ENCODE measurements around the gene TMEM45A. TPM values are rescaled to one million over a fixed set of nuclear protein-coding genes. Genes with fewer than 3 reads are reported as not detected.
"Not testable (repeated sequence)": the region's sequence is repeated elsewhere in the genome, so short reads cannot be mapped to it uniquely, and the experiment has no call there.

TMEM45A gene
- polyA plus RNA-seq (ENCODE audit: insufficient read length in 4 of 4): 10 to 100 TPM; 21.3 to 27.9 (median 24.9) TPM

GRCh38 chr3:100492059-100493006 lies at the start of gene TMEM45A:
Gene TMEM45A, plus strand, starts transcription at chr3:100492619. Its CDS starts 62,593 bp downstream, at chr3:100555212.
- DNase-seq (ENCODE audit: low read depth in 4 of 4, low spot score in 2 of 4): peak; percentile 73 to 89 (median 82)

DNA sequence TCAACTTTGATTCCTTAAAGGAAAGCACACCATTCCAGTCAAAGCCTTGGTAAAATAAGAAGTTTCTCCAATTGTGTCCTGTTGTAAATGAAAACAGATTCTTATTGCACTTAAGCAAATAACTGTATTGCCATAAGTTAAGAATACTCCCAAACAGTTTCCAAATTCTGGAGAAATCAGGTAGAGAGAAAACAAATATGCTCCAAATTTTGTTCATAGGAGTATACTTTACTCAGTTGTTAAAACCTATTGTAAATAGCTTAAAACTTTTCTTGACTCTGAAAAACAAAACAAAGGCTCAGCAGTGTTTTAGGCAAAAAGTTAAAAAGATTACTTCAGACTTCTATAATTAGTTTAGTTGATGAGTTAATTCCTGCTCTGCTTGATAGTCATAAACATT lies 48.7 kb upstream of the TMEM45A start:
- no peak for DNase-seq (ENCODE audit: low read depth in 4 of 4, low spot score in 2 of 4)

- not testable (repeated sequence) for DNase-seq (ENCODE audit: low read depth in 4 of 4, low spot score in 2 of 4)
These were observed 45.4 kb upstream of the TMEM45A start for GRCh38 chr3:100447067-100447466.

GRCh38 chr3:100448079-100448478 lies 44.3 kb upstream of the TMEM45A start:
- no peak for DNase-seq (ENCODE audit: low read depth in 4 of 4, low spot score in 2 of 4)

GRCh38 chr3:100449214-100449613 lies 43.2 kb upstream of the TMEM45A start:
- DNase-seq (ENCODE audit: low read depth in 4 of 4, low spot score in 2 of 4): no peak

- no peak for DNase-seq (ENCODE audit: low read depth in 4 of 4, low spot score in 2 of 4)
These were observed 37.7 kb upstream of the TMEM45A start for GRCh38 chr3:100454677-100455076.

GRCh38 chr3:100455841-100456550 lies 36.4 kb upstream of the TMEM45A start:
- no peak for DNase-seq (ENCODE audit: low read depth in 4 of 4, low spot score in 2 of 4)

DNA sequence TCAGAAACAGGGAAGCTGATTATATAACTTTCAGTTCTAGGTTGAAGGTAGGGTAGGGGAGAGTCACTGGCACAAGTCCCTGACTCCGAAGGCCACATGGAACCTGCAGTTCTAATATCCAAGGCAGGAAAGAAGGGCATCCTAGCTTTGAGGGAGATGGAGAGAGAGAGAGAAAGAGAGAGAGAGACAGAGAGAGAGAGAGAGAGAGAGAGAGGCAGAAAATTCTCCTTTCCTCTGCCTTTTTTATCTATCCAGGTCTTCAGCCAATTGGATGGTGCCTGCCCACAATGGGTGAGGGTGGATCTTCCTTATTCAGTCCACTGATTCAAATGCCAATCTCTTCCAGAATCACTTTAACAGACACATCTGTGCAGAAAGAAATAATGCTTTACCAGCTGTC lies 35.7 kb upstream of the TMEM45A start:
- DNase-seq (ENCODE audit: low read depth in 4 of 4, low spot score in 2 of 4): no peak

DNA sequence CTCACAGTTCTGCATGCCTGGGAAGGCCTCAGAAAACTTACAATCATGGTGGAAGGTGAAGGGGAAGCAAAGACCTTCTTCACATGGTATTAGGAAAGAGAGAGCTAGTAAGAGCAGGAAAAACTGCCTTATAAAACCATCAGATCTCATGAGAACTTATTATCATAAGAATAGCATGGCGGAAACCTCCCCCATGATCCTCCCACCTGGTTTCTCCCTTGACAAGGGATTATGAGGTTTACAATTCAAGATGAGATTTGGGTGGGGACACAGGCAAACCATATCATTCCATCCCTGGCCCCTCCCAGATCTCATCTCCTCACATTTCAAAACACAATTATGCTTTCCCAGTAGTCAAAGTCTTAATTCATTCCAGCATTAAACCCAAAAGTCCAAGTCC lies 34.6 kb upstream of the TMEM45A start:
- no peak for DNase-seq (ENCODE audit: low read depth in 4 of 4, low spot score in 2 of 4)

DNA sequence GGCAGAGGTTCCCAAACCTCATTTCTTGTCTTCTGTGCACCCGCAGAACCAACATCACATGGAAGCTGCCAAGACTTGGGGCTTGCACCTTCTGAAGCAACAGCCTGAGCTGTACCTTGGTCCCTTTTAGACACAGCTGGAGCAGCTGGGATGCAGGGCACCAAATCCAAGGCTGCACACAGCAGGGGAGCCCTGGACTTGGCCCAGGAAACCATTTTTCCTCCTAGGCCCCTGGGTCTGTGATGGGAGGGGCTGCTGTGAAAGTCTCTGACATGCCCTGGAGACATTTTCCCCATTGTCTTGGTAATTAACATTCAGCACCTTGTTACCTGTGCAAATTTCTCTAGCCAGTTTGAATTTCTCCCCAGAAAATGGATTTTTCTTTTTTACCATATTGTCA lies 33.6 kb upstream of the TMEM45A start:
- DNase-seq (ENCODE audit: low read depth in 4 of 4, low spot score in 2 of 4): no peak

DNA sequence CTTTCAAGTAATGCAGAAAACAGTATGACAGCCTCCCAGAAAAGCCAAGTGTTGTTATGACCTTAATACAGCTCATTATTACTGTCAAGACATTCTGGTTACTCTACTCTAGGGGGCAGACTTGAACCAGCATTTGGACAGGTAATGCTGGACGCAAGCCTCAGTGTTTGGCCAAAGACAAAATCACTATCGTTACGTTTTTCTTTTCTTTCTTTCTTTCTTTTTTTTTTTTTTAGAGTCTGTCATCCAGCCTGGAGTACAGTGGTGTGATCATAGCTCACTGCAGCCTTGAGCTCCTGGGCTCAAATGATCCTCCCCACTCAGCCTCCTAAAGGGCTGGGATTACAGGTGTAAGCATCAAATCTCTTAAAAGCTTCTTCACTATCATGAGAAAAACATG lies 29.4 kb upstream of the TMEM45A start:
- DNase-seq (ENCODE audit: low read depth in 4 of 4, low spot score in 2 of 4): peak; percentile 7 to 50 (median 17)

DNA sequence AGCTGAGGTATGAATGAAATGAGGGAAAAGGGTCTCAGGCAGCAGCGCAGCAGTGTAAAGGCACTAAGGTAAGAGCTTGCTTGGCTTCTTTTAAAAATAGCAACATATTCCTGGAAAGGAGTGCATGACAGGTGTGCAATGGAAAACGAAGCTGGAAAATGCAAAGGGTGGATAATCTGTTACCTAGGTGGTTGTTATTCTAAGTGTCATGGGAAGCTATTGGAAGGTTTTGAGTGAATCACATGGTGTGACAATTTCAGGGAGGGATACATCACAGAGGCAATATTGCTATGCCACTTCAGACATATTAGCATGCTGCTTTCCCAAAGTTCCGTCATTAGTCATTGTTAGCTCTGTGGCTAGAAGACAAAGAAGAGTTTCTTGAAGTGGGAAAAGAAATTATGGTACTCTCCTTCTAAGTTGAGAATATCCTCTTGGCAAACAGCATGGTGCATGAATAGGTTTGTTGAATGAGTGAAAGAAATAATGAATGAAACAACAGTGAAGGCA lies 28.7 kb upstream of the TMEM45A start:
- no peak for DNase-seq (ENCODE audit: low read depth in 4 of 4, low spot score in 2 of 4)

DNA sequence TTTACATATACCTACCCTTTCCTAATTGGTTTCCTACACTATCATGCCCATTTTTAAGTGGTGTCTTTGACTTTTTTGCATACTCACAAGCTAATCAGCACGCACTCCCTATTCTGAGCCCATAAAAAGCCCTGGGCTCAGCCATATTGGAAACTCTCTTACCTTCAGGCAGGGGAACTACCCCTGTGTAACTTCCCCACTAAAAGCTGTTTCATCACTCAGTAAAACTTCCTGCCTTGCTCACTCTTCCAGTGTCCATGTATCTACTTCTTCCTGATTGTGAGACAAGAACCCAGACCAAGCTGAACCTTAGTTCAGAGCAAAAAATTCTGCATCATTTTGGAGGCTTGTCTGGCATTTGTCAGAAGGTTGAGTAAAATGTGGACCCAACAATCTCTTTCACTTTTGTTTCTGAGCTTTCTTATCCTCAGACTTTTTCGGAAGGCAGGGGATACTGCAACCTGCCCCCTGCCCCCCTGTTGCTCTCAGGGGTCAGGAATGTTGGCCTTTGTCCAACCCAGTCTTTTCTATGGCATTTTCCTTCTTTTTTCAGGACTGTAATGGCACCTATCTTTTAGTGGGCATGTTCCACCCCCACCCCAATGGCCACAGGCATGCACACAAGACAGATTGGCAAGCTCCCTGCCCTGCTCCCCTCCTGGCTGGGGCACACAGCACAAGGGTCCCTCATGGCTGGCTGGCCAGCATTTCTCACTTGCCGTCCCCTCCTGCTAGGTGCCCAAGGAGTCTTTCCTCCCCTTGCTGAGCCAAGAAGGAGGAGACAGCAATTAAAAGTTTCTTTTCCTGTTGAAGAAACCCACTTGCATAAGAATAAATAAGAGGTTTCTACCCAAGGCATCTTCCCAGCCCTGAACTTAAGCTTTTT lies 26.3 kb upstream of the TMEM45A start:
- DNase-seq (ENCODE audit: low read depth in 4 of 4, low spot score in 2 of 4): no peak

DNA sequence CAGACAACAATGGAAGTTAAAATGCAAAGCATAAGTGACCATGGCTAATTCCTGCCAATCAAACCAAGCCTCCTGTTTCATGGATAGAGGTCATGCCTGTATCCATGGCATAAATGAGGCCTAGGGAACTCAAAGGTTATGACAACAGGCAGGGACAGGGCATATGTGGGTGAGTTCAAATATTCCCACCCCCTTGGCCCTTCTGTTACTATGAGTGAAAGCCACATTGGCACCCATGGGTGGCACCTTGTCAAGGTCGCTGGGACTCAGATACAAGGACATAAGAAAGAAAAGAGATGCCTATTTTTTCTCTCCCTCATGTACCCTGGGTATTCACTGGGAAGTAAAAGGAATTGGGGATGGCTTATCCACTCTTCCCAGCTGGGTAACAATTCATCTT lies 25.3 kb upstream of the TMEM45A start:
- no peak for DNase-seq (ENCODE audit: low read depth in 4 of 4, low spot score in 2 of 4)

- DNase-seq (ENCODE audit: low read depth in 4 of 4, low spot score in 2 of 4): no peak
These were observed 23.7 kb upstream of the TMEM45A start for GRCh38 chr3:100468676-100469075.

DNA sequence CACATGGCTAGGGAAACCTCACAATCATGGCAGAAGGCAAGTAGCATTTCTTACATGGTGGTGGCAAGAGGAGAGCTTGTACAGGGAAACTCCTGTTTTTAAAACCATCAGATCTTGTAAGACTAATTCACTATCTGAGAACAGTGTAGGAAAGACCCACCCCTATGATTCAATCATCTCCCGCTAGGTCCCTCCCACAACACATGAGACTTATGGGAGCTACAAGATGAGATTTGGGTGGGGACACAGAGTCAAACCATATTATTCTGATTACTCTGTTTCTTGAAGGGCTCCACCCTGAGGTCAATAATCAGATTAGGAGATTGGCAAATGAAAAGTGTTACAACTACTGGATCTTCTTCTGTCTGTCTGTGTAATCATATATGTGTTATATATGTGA lies 21.5 kb upstream of the TMEM45A start:
- DNase-seq (ENCODE audit: low read depth in 4 of 4, low spot score in 2 of 4): no peak

- no peak for DNase-seq (ENCODE audit: low read depth in 4 of 4, low spot score in 2 of 4)
These were observed 21.0 kb upstream of the TMEM45A start for GRCh38 chr3:100471444-100471843.

DNA sequence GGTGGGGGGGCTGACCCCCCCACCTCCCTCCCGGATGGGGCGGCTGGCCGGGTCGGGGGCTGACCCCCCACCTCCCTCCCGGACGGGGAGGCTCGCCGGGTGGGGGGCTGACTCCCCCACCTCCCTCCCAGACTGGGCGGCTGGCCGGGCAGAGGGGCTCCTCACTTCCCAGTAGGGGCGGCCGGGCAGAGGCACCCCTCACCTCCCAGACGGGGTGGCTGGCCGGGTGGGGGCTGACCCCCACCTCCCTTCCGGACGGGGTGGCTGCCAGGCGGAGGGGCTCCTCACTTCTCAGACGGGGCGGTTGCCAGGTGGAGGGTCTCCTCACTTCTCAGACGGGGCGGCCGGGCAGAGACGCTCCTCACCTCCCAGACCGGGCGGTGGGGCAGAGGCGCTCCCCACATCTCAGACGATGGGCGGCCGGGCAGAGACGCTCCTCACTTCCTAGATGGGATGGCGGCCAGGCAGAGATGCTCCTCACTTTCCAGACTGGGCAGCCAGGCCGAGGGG lies 14.5 kb upstream of the TMEM45A start:
- DNase-seq (ENCODE audit: low read depth in 4 of 4, low spot score in 2 of 4): not testable (repeated sequence)

DNA sequence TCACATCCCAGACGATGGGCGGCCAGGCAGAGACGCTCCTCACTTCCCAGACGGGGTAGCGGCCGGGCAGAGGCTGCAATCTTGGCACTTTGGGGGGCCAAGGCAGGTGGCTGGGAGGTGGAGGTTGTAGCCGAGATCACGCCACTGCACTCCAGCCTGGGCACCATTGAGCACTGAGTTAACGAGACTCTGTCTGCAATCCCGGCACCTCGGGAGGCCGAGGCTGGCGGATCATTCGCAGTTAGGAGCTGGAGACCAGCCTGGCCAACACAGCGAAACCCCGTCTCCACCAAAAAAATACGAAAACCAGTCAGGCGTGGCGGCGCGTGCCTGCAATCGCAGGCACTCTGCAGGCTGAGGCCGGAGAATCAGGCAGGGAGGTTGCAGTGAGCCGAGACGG lies 13.9 kb upstream of the TMEM45A start:
- not testable (repeated sequence) for DNase-seq (ENCODE audit: low read depth in 4 of 4, low spot score in 2 of 4)

GRCh38 chr3:100480081-100480480 lies 12.3 kb upstream of the TMEM45A start:
- DNase-seq (ENCODE audit: low read depth in 4 of 4, low spot score in 2 of 4): no peak
